GM12873 (cell line): Measurements from ENCODE around the gene MINDY4.

Experiments used
- TF ChIP-seq, protein P1 (sequence below): IDR thresholded peaks from 2 replicates; pipeline ENCODE4 v1.5.1; 2012; ENCODE audit warnings: low read depth, mild to moderate bottlenecking, moderate library complexity, low read length, control low read depth; ENCODE audit not compliant: insufficient read depth; ENCODE audit errors: missing control alignments

MINDY4 gene

DNA sequence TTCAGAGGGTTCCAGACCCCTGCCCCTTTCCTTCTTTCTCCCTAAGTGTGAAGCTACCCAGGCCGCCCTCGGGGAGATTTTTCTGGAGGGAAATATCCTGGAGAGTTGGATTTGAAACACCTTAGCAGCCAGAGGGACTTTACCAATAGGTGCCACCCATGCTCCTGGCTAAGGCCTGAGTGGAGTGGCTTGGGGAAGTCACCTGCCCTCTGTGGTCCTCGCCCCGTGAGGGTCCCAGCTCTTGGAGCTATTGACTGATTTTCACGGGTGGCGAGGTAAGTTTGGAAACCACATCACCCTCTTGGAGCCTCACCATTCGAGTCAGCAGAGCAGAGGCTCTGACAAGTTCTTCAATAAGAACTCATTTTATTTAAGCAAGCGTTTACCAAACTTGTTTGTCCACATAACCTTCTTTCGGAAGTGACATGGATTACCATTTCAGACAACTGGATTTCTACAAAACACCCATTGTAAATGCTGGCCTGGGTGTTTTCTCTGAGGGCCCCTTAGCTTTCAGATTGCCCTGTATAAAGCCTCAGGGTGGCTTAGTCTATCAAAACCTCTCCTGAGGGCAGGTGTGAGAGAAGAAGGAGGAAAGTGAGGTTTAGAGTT lies 160.8 kb downstream of the MINDY4 start:
- TF ChIP-seq, protein P1, sequence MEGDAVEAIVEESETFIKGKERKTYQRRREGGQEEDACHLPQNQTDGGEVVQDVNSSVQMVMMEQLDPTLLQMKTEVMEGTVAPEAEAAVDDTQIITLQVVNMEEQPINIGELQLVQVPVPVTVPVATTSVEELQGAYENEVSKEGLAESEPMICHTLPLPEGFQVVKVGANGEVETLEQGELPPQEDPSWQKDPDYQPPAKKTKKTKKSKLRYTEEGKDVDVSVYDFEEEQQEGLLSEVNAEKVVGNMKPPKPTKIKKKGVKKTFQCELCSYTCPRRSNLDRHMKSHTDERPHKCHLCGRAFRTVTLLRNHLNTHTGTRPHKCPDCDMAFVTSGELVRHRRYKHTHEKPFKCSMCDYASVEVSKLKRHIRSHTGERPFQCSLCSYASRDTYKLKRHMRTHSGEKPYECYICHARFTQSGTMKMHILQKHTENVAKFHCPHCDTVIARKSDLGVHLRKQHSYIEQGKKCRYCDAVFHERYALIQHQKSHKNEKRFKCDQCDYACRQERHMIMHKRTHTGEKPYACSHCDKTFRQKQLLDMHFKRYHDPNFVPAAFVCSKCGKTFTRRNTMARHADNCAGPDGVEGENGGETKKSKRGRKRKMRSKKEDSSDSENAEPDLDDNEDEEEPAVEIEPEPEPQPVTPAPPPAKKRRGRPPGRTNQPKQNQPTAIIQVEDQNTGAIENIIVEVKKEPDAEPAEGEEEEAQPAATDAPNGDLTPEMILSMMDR = no peak

DNA sequence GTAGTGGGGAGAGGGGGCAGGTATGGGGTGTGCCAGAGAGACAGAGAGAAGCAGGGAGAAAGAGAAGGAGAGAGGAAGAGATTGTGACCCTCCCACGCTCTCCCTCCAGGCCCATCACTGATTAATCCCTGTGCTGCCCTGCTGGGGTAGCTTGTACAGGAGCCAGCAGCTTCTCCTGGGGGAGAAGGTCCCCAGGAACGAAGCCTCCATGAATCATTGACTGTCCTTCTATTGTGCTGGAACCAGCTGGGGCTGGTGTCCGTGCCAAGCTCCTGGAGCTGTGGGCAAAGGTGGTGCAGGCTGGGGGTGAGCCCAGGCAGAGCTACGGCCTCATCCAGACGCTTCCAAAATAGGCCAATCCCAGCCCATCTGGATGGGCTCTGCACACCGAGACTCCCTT lies 161.3 kb downstream of the MINDY4 start:
- TF ChIP-seq, protein P1 = no peak

DNA sequence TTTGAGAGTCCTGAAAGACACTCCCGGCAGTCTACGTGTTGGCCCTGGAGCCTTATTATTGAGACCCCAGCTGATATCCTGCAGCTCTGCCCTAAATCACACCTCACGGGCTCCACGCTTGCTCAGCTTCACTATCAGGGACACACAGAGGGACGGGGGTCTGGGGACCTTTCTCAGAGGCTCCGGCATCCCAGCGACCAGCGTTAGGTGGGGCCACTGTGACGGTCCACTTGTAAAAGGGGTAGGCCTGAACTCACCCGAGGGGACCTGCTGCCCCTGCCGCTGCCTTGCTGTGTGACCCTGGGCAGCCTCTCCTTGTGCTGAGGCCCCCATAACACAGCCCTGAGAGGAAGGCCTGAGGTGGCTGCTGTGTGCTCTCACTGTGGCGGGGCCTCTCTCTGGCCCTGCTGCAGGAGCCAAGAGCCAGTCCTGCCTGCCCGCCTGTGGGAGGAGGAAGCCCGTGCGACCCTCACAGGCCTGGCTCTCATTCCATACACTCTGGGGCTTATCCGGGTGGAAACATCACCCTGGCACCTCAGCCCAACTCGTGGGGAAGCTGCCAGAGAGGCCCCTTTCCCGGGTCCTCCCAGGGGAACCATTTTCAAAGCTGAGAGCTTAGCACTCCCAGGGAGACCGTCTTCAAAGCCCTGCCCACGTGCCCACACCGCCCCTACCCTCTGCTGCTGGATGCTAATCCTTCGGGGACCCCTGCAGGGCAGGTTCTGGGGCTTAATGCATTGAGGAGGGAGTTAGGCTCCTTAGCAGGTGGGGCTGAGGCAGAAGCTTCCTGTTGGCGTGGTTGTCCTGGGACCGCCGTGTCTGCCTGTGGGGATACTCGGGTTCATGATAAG lies 162.1 kb downstream of the MINDY4 start:
- TF ChIP-seq, protein P1 = no peak

DNA sequence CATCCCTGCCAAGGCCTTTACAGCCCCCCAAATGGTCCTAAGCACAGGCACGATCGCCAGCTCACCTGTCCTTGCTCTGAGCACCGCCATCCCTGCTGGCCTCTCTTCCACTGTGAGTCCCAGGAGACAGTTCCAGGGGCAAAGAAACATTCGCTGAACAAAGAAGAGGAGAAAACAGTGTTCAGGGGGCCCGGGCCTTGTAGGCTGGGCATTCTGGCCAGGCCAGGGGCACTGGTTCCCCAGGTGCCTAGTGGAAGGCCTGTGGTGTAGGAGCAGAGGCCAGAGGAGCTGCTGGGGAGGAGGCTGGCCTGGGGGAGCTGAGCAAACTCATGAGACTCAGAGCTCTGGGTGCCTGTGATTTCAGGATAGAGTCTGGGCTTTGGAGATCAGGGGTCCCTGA lies 163.0 kb downstream of the MINDY4 start:
- TF ChIP-seq, protein P1 = no peak

DNA sequence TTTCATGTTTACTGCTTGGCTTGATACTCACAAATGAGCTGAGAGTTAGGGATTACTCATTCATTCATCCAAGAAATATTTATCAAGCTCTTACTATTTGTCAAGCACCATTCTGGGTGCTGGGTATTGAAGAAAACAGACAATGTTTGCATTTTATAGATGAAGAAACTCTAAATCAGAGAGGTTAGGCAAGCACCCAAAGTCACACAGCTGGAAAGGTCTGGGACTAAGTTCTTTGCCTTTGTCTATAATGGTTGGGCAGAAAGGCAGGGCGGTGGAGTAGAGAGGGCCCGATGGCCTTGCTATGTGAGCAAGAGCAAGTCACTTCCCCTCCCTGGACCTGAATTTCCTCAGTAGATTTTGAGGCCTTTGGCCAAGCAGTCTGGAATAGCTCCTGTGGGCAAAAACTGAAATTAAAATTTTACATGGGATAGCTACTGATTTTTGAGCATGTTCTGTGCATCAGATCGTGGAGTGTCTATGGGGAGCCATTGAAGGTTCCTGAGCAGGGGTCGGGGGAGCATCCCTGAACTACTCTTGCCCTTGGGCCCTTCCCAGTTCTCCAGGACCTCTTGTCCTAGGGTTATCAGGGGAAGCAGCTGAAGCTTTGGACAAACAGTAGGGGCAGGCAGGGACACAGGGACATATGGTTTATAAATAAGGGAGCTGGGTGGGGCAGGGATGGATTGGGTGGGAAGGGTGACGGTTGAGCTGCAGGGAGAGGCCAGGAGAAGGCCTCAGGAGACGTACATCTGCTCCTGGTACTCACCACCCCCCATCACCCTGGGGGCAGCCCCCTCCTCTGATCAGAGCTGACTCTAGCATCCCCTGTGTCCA lies 163.7 kb downstream of the MINDY4 start:
- TF ChIP-seq, protein P1 = no peak

DNA sequence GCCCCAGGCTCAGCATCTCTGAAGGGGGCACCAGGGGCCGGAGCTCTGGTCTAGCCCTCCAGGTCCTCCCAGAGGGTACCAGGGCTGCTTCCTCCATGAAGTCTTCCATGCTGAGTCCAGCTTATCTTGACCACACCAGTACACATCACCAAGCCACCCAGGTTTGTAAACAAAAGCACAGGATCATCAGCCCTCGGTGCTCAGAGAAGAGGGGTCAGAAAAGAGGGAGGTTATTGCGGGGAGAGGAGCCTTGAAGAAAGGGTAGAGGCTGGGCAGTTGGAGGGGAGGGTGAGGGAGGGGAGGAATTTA lies 164.3 kb downstream of the MINDY4 start:
- TF ChIP-seq, protein P1 = no peak
